GM23338 (cell line): Measurements from ENCODE around the gene TLCD3A. TPM values are rescaled to one million over a fixed set of nuclear protein-coding genes. Genes with fewer than 3 reads are reported as not detected.

Experiments used
- CREB1 ChIP-seq: fragments of 250-450 bp; sonication (Bioruptor Pico); IDR thresholded peaks from 2 replicates; pipeline ENCODE4 v1.5.0; 2020; ENCODE audit warnings: low read depth, mild to moderate bottlenecking, moderate library complexity
- ETS1 ChIP-seq: IDR thresholded peaks from 2 replicates; pipeline ENCODE4 v1.6.1; 2016; ENCODE audit warnings: antibody characterized with exemption
- EZH2 ChIP-seq: fragments of 200-600 bp; sonication (generic); IDR thresholded peaks from one replicate; pipeline ENCODE4 v1.8.0; 2017; ENCODE audit warnings: antibody characterized with exemption, mild to moderate bottlenecking, low read depth; ENCODE audit not compliant: unreplicated experiment
- EZH2phosphoT487 ChIP-seq: fragments of 200-600 bp; sonication (generic); IDR thresholded peaks from one replicate; pipeline ENCODE4 v1.8.1; 2018; ENCODE audit warnings: antibody characterized with exemption; ENCODE audit not compliant: unreplicated experiment
- JUNB ChIP-seq: IDR thresholded peaks from one replicate; pipeline ENCODE4 v1.6.1; 2016; ENCODE audit warnings: antibody characterized with exemption; ENCODE audit not compliant: unreplicated experiment
- NANOG ChIP-seq: IDR thresholded peaks from 2 replicates; pipeline ENCODE4 v1.6.1; 2016; ENCODE audit warnings: antibody characterized with exemption, borderline replicate concordance
- ZNF114 ChIP-seq: fragments of 250-450 bp; sonication (Bioruptor Pico); IDR thresholded peaks from 2 replicates; pipeline ENCODE4 v1.5.0; 2020; ENCODE audit warnings: mild to moderate bottlenecking, moderate library complexity
- ZNF331 ChIP-seq: fragments of 250-450 bp; sonication (Bioruptor Pico); IDR thresholded peaks from 2 replicates; pipeline ENCODE4 v1.5.0; 2020; ENCODE audit warnings: low read depth, mild to moderate bottlenecking, moderate library complexity
- ZNF462 ChIP-seq: fragments of 250-450 bp; sonication (Bioruptor Pico); IDR thresholded peaks from 2 replicates; pipeline ENCODE4 v1.5.0; 2020; ENCODE audit warnings: mild to moderate bottlenecking, moderate library complexity
- polyA plus RNA-seq: library from polyadenylated mRNA; unstranded; fragments of >200 nt; fragmentation: Nextera tagmentation; extraction: Ambion mirVana; gene quantifications from 2 replicates; pipeline ENCODE4 v1.2.1, GENCODE V29; 2016
- total RNA-seq: library from RNA; depleted of rRNA; stranded (reverse); fragments of >200 nt; shearing (Covaris generic); gene quantifications from 2 replicates; pipeline ENCODE4 v1.2.3, GENCODE V29; 2014

The TLCD3A gene
- total and polyA plus RNA-seq, 2 experiments from 2014 or later, result 10.3 to 21.1 TPM

GRCh38 chr17:750431-751037 is 18.1 kb downstream of the TLCD3A start (continued):
- TF ChIP-seq ETS1 (no peak), NANOG (no peak), EZH2phosphoT487 (no peak), ZNF462 (CRISPR knock-in tag) (no peak), JUNB (no peak), ZNF331 (CRISPR knock-in tag) (no peak), ZNF114 (CRISPR knock-in tag) (no peak), CREB1 (CRISPR knock-in tag) (no peak), EZH2 (no peak)
